OCI-LY1 (cell line): ENCODE results near the gene SEPTIN3.

Experiments used
- EZH2 ChIP-seq: fragments of 200-600 bp; sonication (generic), shearing (Covaris generic); IDR thresholded peaks from 2 replicates; pipeline ENCODE4 v1.8.0; 2017; ENCODE audit warnings: borderline replicate concordance, mixed run types, mild to moderate bottlenecking, antibody characterized with exemption, low read length, moderate library complexity, mixed read lengths
- TF ChIP-seq, protein P1 (sequence below): fragments of 200-600 bp; sonication (generic), shearing (Covaris generic); IDR thresholded peaks from 2 replicates; pipeline ENCODE4 v1.5.1; 2017; ENCODE audit warnings: mild to moderate bottlenecking, antibody characterized with exemption, low read length, moderate library complexity, mixed read lengths

DNA sequence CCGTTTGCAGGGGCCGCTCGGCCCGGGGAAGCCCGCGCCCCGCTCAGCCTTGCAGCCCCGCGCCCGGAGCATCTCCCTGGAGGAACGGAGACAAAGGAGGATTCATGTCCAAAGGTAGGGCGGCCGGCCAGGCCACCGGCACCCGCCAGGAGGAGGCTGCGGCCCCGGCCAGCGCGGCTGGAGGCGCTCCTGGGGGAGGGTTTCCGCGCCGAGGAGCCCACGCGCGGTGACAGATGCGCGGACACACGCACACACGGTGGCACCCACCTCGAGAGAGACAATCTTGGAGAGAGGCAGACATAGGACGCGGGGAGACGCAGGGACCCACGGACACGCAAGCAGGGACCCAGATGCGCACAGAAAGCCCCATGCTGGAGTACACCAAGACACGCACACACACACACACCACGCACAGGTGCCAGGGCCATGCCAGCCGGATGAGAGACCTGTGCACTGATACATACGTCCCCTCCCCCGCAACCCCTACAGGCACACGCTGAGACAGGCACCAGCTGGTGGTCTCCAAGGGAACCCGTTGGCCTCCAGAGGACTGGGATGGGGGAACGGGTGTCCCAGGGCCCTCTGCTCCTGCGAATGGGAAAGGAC is 7.8 kb downstream of the SEPTIN3 start:
- TF ChIP-seq, protein P1, sequence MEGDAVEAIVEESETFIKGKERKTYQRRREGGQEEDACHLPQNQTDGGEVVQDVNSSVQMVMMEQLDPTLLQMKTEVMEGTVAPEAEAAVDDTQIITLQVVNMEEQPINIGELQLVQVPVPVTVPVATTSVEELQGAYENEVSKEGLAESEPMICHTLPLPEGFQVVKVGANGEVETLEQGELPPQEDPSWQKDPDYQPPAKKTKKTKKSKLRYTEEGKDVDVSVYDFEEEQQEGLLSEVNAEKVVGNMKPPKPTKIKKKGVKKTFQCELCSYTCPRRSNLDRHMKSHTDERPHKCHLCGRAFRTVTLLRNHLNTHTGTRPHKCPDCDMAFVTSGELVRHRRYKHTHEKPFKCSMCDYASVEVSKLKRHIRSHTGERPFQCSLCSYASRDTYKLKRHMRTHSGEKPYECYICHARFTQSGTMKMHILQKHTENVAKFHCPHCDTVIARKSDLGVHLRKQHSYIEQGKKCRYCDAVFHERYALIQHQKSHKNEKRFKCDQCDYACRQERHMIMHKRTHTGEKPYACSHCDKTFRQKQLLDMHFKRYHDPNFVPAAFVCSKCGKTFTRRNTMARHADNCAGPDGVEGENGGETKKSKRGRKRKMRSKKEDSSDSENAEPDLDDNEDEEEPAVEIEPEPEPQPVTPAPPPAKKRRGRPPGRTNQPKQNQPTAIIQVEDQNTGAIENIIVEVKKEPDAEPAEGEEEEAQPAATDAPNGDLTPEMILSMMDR = no peak
- no peak for TF ChIP-seq EZH2
